ENCODE results near the gene SOX12. TPM values are rescaled to one million over a fixed set of nuclear protein-coding genes. Genes with fewer than 3 reads are reported as not detected.

Gene SOX12
- total and polyA plus RNA-seq, 2 experiments from 2014 or later: 6.9 to 15.4 TPM

- Histone ChIP-seq H3K79me2 (peaks cover 17% of the 10 kb centered on the region), H3K27me3 (no peaks in the 10 kb centered on the region), H3K9me3 (ENCODE audit: low read depth) (no peaks in the 10 kb centered on the region), H3K4me1 (ENCODE audit: insufficient read depth) (peaks cover 10% of the 10 kb centered on the region), H4K20me1 (ENCODE audit: insufficient read depth, poor library complexity, severe bottlenecking) (no peaks in the 10 kb centered on the region), H3K36me3 (replicated peaks; ENCODE audit: insufficient read depth, low read depth) (no peaks in the 10 kb centered on the region), H3K27ac (peak within 1 kb of the TSS; percentile 81), H2AFZ (peak within 1 kb of the TSS; percentile 86), H3K4me3 (peak within 1 kb of the TSS; percentile 57), H3K9me2 (replicated peaks; ENCODE audit: insufficient read depth) (no peaks in the 10 kb centered on the region), H3K4me2 (peak within 1 kb of the TSS; percentile 79)
- TF ChIP-seq, protein P1, sequence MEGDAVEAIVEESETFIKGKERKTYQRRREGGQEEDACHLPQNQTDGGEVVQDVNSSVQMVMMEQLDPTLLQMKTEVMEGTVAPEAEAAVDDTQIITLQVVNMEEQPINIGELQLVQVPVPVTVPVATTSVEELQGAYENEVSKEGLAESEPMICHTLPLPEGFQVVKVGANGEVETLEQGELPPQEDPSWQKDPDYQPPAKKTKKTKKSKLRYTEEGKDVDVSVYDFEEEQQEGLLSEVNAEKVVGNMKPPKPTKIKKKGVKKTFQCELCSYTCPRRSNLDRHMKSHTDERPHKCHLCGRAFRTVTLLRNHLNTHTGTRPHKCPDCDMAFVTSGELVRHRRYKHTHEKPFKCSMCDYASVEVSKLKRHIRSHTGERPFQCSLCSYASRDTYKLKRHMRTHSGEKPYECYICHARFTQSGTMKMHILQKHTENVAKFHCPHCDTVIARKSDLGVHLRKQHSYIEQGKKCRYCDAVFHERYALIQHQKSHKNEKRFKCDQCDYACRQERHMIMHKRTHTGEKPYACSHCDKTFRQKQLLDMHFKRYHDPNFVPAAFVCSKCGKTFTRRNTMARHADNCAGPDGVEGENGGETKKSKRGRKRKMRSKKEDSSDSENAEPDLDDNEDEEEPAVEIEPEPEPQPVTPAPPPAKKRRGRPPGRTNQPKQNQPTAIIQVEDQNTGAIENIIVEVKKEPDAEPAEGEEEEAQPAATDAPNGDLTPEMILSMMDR (IDR thresholded peaks at IDR 0.05; ENCODE audit: poor library complexity): peak; percentile 28
- no peak for TF ChIP-seq EZH2phosphoT487 (IDR thresholded peaks at IDR 0.05; ENCODE audit: low read depth, severe bottlenecking, unreplicated experiment)
- WGBS (ENCODE audit: low lambda C conversion rate, missing lambda C conversion rate): 1% methylated on average over 35 of the region's 43 CpGs
- DNase-seq (ENCODE audit: low spot score): peak; percentile 95
Measured at GRCh38 chr20:290084-290831, 35.1 kb upstream of the SOX12 start, which contains the start of gene C20orf96. Gene C20orf96 (minus strand): TSS chr20:290750. CDS start chr20:290610, 140 bp downstream.

GRCh38 chr20:294602-295001, 30.8 kb upstream of the SOX12 start:
- 84% methylated on average over 5 of the region's 5 CpGs for WGBS (ENCODE audit: low lambda C conversion rate, missing lambda C conversion rate)
- Histone ChIP-seq H3K4me2 (no peak overlapping the region), H3K4me3 (no peak overlapping the region), H3K9me2 (replicated peaks; ENCODE audit: insufficient read depth) (no peaks in the 10 kb centered on the region), H3K27me3 (no peaks in the 10 kb centered on the region), H2AFZ (no peak overlapping the region), H3K4me1 (ENCODE audit: insufficient read depth) (peaks cover 26% of the 10 kb centered on the region), H4K20me1 (ENCODE audit: insufficient read depth, poor library complexity, severe bottlenecking) (peaks cover 13% of the 10 kb centered on the region), H3K79me2 (peaks cover 39% of the 10 kb centered on the region), H3K27ac (no peak overlapping the region), H3K9me3 (ENCODE audit: low read depth) (no peaks in the 10 kb centered on the region), H3K36me3 (replicated peaks; ENCODE audit: insufficient read depth, low read depth) (no peaks in the 10 kb centered on the region)
- DNase-seq (ENCODE audit: low spot score): no peak
- TF ChIP-seq, protein P1 (IDR thresholded peaks at IDR 0.05; ENCODE audit: poor library complexity): no peak
- TF ChIP-seq EZH2 (IDR thresholded peaks at IDR 0.05; ENCODE audit: borderline replicate concordance) (no peak), EZH2phosphoT487 (IDR thresholded peaks at IDR 0.05; ENCODE audit: low read depth, severe bottlenecking, unreplicated experiment) (no peak)

DNA sequence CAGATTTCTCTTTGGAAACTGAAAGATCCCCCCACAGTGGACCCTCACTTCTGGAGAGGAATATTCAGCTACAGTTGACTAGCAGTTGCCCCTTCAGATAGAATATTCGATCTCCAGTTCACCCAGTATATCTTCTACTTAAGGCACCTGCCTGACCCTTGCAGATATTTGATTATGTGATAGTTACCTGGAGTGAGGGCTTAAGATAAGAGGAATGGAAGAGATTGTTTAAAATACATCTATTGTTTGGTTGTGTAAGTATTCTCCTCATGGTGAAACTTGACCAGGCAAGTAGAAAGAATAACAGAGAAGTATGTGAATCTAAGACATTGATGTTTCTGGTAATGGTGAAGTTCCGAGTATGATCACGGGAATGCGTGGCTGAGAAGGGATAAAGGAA, 29.5 kb upstream of the SOX12 start:
- Histone ChIP-seq H4K20me1 (ENCODE audit: insufficient read depth, poor library complexity, severe bottlenecking) (peaks cover 25% of the 10 kb centered on the region), H3K4me2 (no peak overlapping the region), H3K9me3 (ENCODE audit: low read depth) (no peaks in the 10 kb centered on the region), H3K9me2 (replicated peaks; ENCODE audit: insufficient read depth) (no peaks in the 10 kb centered on the region), H3K27me3 (no peaks in the 10 kb centered on the region), H3K4me1 (ENCODE audit: insufficient read depth) (peaks cover 38% of the 10 kb centered on the region), H2AFZ (no peak overlapping the region), H3K36me3 (replicated peaks; ENCODE audit: insufficient read depth, low read depth) (no peaks in the 10 kb centered on the region), H3K27ac (no peak overlapping the region), H3K79me2 (peaks cover 49% of the 10 kb centered on the region), H3K4me3 (no peak overlapping the region)
- TF ChIP-seq, protein P1 (IDR thresholded peaks at IDR 0.05; ENCODE audit: poor library complexity): no peak
- no peak for TF ChIP-seq EZH2phosphoT487 (IDR thresholded peaks at IDR 0.05; ENCODE audit: low read depth, severe bottlenecking, unreplicated experiment)
- no peak for TF ChIP-seq EZH2 (IDR thresholded peaks at IDR 0.05; ENCODE audit: borderline replicate concordance)
- DNase-seq (ENCODE audit: low spot score): no peak
- 72% methylated on average over 4 of the region's 4 CpGs for WGBS (ENCODE audit: low lambda C conversion rate, missing lambda C conversion rate)

Data from hepatocyte (in vitro differentiated cells).